Stimulated activated CD4-positive, alpha-beta T cell treated with anti-CD3 and anti-CD28 coated beads, Interleukin-1b, Interleukin-23, amount 100 ng/mL, for 24 hours (primary cell): ENCODE results near the gene ZKSCAN8.
"Not testable (repeated sequence)": the region's sequence is repeated elsewhere in the genome, so short reads cannot be mapped to it uniquely, and the experiment has no call there.

Source experiments
- DNase-seq, 4 experiments: peaks; one replicate each; pipeline ENCODE4 v3.0.0-alpha.2; 2020; ENCODE audit warnings: low read depth in 4 of 4, low spot score in 1 of 4

ZKSCAN8 gene

GRCh38 chr6:28141500-28142329 lies at the start of gene ZKSCAN8:
TSS of gene ZKSCAN8 (plus strand) at chr6:28141883. CDS start at chr6:28148408, 6,525 bp downstream.
- DNase-seq: peak; percentile 43 to 70 (median 60)

GRCh38 chr6:28102222-28102621 lies 39.5 kb upstream of the ZKSCAN8 start:
- not testable (repeated sequence) for DNase-seq

- not testable (repeated sequence) for DNase-seq
Observed at GRCh38 chr6:28102699-28103098, 39.0 kb upstream of the ZKSCAN8 start.

GRCh38 chr6:28104392-28105244 lies 37.1 kb upstream of the ZKSCAN8 start:
- DNase-seq: peak; percentile 49 to 71 (median 62)

GRCh38 chr6:28105245-28105639 lies 36.4 kb upstream of the ZKSCAN8 start:
- no peak for DNase-seq

- no peak for DNase-seq
Observed at GRCh38 chr6:28107506-28107905, 34.2 kb upstream of the ZKSCAN8 start.

- DNase-seq: no peak
Observed at GRCh38 chr6:28111964-28112363, 29.7 kb upstream of the ZKSCAN8 start.

- DNase-seq: no peak
Observed at GRCh38 chr6:28115799-28116198, 25.9 kb upstream of the ZKSCAN8 start.

GRCh38 chr6:28117386-28118050 lies 24.2 kb upstream of the ZKSCAN8 start:
- DNase-seq: no peak

GRCh38 chr6:28118217-28118616 lies 23.5 kb upstream of the ZKSCAN8 start:
- DNase-seq: no peak

- no peak for DNase-seq
Observed at GRCh38 chr6:28121876-28122275, 19.8 kb upstream of the ZKSCAN8 start.

GRCh38 chr6:28122283-28122682 lies 19.4 kb upstream of the ZKSCAN8 start:
- DNase-seq: not testable (repeated sequence)

- peak in 1 of 4 experiments; percentile 66 for DNase-seq
Observed at GRCh38 chr6:28124350-28124970, 17.2 kb upstream of the ZKSCAN8 start, which contains the start of gene ZSCAN16. TSS of gene ZSCAN16 (plus strand) at chr6:28124609. CDS start at chr6:28125444, 835 bp downstream.

- DNase-seq: no peak
Observed at GRCh38 chr6:28124971-28125353, 16.7 kb upstream of the ZKSCAN8 start.

- no peak for DNase-seq
Observed at GRCh38 chr6:28125401-28125800, 16.3 kb upstream of the ZKSCAN8 start.

GRCh38 chr6:28134015-28134414 lies 7.7 kb upstream of the ZKSCAN8 start:
- DNase-seq: no peak

- DNase-seq: no peak
Observed at GRCh38 chr6:28134716-28135115, 7.0 kb upstream of the ZKSCAN8 start.

- DNase-seq: no peak
Observed at GRCh38 chr6:28135393-28135792, 6.3 kb upstream of the ZKSCAN8 start.

GRCh38 chr6:28136585-28137504 lies 4.8 kb upstream of the ZKSCAN8 start:
- DNase-seq: peak; percentile 47 to 71 (median 61)

GRCh38 chr6:28137505-28137981 lies 4.1 kb upstream of the ZKSCAN8 start:
- no peak for DNase-seq
